HFF-Myc (cell line): ENCODE data around the gene C20orf204.

Source experiments
- DNase-seq: peaks from one replicate; pipeline ENCODE4 v3.0.0-alpha.2; 2011; ENCODE audit warnings: low read depth; ENCODE audit errors: extremely low read depth
- H3K4me3 ChIP-seq: replicated peaks from 2 replicates; pipeline ENCODE4 v1.5.1; 2011; ENCODE audit warnings: low read depth, mild to moderate bottlenecking, control low read depth, low read length
- CTCF ChIP-seq: IDR thresholded peaks from 2 replicates; pipeline ENCODE4 v1.5.1; 2012; ENCODE audit warnings: mild to moderate bottlenecking, low read depth, low read length, control low read depth; ENCODE audit errors: missing control alignments

Gene C20orf204

GRCh38 chr20:64064145-64064698 lies 28.2 kb downstream of the C20orf204 start:
- no peak for TF ChIP-seq CTCF
- no peak for DNase-seq
- peak overlapping the region; percentile 69 for H3K4me3 ChIP-seq

GRCh38 chr20:64065062-64065973 lies 29.3 kb downstream of the C20orf204 start:
- no peak overlapping the region for H3K4me3 ChIP-seq
- no peak for DNase-seq
- TF ChIP-seq CTCF: no peak

- no peak for TF ChIP-seq CTCF
- peak; percentile 49 for DNase-seq
- H3K4me3 ChIP-seq: no peak overlapping the region
Observed at GRCh38 chr20:64065974-64066343, 30.0 kb downstream of the C20orf204 start.

GRCh38 chr20:64067005-64067632 lies 31.1 kb downstream of the C20orf204 start:
- no peak for TF ChIP-seq CTCF
- DNase-seq: no peak
- no peak overlapping the region for H3K4me3 ChIP-seq

- DNase-seq: no peak
- TF ChIP-seq CTCF: no peak
- H3K4me3 ChIP-seq: no peak overlapping the region
Observed at GRCh38 chr20:64067733-64068307, 31.8 kb downstream of the C20orf204 start.

- no peak overlapping the region for H3K4me3 ChIP-seq
- no peak for TF ChIP-seq CTCF
- DNase-seq: no peak
Observed at GRCh38 chr20:64068386-64069208, 32.6 kb downstream of the C20orf204 start.
